HG02759 (cell line): ENCODE results near the gene VIPR1.

ENCODE experiments used
- ATAC-seq: cut with Tn5 transposase; IDR thresholded peaks from one replicate; pipeline ENCODE4 v1.9.1; 2021; ENCODE audit warnings: mild to moderate bottlenecking, moderate library complexity; ENCODE audit not compliant: unreplicated experiment

The VIPR1 gene

DNA sequence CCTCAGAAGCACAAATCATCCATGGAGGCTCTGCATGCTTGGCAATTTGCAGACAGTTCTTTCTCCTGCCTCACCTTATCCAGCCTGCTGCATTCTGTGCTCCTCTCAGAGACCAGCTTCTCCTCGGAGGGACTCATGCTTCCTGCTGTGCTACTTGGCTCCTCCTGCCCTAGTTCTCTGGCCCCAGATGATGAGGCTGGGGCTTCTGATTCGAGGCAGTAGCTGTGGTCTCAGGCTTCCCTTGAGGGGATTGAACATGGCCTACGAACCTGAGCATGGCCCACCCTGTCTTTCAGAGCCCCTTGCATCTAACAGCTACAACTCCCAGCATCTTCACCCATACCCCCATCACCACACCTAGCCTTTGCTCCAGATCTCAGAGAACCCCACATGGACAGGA, 6.7 kb downstream of the VIPR1 start:
- no peak for ATAC-seq

DNA sequence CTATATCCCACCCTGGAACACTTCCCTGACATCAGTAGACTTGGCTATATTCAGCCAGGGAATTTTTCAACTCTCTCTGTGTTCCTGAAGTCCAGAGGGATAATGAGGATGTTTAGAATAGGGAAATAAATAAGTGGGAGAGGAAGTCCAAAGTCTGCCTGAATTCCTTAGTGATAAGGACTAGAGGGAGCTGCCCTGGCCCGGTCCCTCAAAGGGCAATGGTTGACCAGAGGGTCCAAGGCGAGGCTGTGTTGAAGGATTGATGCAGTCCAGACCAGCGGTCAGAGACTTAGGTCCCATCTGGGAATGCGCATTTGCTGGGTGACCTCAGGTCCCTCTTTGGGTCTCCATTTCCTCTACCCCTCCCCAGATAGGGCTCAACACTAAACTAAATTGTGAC, 7.9 kb downstream of the VIPR1 start:
- ATAC-seq, result no peak

DNA sequence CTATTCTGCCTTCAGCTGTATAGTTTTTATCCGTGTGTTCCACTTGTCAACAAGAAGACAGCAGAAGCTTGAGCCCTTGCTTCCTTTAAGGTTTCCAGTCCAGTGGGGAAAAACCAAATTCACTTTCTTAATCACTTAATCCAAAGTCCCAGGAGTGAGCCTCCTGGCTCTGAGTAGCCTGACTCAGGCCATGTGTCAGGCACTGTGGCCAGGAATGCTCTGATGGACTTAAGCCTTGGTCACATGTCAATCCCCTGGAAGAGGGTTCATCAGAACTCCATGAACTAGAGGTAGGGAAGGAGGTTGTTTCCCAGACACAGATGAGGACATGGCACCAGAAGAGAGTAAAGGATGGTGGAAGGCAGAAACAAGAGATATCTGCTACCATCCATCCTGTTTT, 8.8 kb downstream of the VIPR1 start:
- no peak for ATAC-seq

DNA sequence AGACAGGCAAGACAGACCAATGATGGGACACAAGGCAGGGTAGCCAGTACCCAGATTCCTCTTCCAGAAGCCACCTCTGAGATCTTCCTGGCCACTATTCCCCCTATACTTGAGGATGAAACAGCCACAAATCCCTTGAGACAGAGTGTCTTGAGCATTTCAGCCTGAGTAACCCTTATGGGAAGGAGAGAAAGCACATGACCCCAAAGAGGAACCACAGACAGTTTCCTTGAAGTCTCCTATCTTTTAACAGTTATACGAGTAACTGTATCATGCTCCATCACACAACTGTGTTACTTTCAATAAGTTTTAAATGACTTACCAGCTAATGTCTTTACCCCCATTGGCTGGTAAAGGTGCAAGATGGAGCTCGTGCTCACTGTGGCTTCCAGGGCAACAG, 9.3 kb downstream of the VIPR1 start:
- ATAC-seq, result no peak

DNA sequence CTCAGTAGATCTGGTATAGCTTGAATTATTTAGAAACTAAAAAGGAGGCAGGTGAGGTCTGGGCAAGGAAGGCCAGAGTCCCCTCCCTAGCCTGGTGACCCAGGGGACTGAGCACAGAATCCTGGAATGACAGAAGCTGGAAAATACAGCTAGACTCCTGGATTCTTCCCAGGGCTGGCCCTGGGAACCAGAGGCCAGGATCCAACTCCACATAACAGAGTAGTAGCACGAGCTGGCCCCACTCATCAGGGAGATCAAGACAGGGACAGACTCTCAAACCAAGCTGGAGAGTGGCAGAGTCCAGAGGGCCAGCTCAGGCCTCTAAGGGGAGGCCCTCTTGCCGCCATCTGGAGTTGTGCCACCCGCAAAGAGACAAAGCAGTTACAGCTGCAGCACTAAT, 10.7 kb downstream of the VIPR1 start:
- no peak for ATAC-seq

DNA sequence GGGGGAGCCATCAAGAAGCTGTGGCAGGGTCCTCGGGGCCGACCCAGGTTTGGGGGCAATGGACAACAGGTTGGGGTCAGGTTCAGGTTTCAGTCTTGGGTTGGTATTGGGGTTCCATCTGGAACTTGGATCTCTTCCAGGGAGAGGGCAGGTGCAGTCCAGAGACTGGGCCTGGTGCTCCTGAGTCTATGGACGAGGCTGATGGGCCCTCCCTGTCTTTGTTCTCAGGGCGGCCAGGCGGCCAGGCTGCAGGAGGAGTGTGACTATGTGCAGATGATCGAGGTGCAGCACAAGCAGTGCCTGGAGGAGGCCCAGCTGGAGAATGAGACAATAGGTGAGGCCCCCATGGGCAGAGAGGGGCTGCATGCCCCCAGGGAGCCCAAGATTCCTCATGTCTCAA, 11.1 kb downstream of the VIPR1 start:
- ATAC-seq, result no peak

DNA sequence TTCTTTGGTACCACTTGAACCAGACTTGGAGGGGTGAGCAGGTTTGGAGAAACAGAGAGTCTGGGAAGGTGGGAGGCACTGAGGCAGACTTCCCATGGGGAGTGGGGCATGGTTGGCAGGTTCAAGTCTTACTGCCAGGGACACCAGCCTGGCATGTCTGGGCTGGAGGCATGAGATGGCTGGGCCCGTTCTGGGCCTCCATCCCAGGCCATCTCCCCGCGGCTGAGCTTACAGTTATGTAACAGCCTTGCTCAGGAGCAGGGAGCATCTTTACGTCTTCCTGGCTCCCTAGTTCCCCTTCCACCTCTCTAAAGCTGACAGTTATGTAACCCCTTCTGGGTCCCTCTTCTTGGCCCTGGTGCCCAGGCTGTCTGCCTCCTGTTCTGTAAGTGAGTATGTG, 12.4 kb downstream of the VIPR1 start:
- no peak for ATAC-seq

DNA sequence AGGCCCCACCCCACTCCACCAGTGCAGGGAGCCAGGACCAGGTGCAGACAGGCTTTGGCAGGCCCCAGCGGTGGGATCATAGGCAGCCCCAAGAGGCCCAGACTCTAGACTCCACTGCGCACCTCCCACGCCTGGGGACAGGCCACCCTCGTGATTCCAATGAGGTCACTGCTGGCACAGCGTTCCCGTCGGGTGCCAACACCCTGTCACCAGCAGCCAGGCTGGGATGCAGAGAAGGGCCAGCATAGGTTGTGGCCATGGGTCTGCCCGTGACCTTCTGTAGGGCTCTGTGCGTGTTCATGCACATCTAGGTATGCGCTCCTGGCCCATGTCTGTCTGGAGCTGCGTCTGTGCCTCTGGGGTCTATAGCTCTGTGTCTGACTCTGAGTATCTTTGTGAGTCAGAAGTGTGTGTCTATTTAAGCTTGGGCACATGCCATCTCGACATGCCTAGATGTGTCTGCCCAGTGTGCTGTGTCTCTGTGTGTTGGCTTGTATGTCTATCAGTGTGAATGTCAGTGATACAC, 13.0 kb downstream of the VIPR1 start:
- ATAC-seq, result no peak

DNA sequence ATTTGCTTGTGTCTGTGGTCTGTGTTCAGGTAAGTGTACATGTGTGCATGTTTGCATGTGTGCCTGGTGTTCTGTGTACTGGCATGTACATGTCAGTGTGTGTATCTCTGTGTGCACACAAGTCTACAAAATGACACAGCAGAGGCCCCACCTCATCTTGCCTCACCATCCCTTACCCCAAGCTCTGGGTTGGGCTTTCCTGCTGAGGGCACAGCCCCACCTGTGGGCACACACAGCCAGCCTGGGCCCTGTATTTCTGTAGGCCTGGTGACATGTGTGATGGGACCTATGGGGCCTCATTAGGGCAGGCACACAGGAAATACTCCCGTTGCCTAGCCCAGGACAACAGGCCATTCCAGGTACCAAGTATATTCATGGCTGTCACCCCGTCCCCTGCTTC, 13.5 kb downstream of the VIPR1 start:
- ATAC-seq, result no peak

DNA sequence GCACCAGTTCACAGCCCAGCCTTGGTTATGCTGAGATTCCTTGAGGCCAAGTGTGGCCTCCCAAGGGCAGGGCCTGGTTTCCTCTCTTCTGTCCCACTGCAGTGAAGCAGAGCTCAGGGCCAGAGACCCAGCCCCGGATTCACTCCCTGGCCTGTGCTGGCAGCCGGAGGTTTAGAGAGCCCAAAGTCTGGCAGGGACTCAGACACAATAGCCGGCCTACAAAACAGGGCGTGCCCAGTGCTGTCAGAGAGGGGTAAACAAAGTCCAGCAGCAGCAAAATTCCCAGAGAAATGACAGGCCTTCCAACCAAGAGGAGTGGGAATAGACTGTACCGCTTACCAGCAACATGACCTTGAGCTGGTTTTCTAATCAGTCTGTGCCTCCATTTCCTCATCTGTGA, 14.0 kb downstream of the VIPR1 start:
- ATAC-seq, result no peak

DNA sequence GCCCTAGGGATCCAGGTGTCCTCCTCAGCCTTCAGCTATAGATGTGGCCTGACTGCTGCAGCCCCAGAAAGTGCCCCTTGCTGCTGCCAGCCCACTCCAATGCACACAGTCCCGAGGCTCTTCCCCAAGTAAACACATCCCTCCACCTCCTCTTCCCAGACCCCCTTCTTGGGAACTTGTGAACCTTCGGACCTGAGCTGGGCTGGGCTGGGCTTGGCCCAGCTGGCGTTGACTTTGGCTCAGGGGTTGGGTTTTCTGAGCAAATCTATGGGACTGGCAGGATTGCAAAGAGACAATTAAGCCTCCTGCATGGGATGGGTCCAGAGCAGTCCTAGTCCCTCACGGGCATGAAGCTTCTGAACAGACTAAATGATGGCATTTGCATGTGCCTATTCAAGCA, 14.7 kb downstream of the VIPR1 start:
- ATAC-seq, result no peak

DNA sequence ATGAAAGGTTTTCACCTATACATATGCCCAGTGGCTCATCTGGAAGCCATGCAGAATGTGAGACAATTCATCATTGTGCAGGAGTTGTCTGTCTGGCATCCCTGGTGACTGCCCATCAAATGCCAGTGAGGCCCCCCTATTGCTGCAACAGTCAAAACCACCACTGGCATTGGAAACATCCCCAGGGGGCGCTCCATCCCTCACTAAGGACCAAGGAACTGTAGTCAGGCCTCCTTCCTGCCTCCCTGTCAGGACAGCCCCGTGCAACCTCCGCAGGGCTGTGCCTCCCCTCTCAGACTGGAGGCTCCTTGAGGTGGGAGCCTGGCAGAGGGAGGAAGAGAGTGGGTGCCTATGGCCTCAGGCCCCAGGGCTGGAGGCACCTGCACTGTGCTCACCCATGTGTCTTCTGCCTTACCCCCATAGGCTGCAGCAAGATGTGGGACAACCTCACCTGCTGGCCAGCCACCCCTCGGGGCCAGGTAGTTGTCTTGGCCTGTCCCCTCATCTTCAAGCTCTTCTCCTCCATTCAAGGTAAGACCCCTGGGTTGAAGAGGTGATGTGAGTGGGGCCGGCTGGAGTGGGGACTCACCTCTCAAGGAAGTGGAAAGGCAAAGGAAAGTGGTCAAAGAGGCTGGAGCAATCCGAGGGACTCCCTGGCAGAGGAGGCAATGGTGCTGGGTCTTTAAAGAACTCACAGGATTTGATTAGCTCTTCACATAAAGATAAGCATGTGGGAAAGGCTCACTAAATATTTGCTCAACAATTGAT, 16.5 kb downstream of the VIPR1 start:
- ATAC-seq, result no peak

DNA sequence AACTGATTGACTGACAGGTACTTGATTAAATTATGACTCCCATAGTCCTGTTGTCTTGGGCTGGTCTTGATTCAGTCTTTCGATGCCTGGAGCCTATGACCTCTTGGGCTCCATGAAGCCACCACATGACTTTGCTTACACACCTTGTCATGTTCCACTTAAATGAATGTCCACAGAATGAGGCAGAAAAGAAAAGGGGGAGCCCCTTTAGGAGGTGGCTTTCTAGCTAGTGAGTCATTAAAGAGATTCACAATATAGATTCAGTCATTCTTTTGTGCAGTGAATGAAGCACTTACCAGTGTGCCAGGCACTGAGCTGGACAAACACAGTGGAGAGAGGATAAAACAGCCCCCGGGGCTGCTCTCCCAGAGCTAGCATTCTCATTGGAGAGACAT, 17.1 kb downstream of the VIPR1 start:
- no peak for ATAC-seq

DNA sequence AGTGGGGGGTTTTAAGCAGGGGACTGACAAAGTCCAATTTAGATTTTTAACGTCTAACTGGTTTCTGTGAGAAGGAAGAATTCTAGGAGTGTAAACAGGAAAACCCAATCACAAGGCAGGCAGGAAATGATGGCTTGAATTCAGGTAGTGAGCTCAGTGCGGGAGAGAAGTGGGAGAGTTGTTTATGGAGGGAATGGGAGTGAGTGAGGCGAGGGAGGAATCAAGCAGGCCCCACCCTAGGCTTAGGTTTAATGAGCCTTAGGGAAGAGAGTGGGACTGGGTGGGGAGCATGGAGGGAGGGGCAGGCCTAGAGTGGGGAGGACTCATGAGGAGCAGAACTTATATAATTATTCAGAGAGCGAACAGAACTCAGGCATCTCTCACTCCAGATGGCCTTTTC, 17.9 kb downstream of the VIPR1 start:
- no peak for ATAC-seq

DNA sequence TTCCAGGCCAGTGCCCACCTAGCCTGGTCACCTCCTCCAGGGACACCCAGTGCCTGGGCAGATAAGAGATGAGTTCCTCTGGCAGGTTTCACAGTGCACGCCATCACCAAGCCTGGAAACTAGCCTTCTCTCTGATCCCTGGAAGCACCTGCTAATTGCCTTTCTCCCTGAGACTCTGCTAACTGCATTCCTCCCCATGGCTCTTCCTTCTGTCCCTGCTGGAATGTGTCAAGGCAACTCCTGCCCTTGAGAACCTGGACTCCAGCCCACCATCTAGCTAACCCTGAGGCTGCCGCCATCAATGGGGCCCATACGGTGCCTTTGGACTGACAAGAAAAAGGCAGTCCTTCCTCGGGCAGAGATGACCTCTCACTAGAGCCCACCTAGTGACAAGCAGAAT, 18.5 kb downstream of the VIPR1 start:
- ATAC-seq, result no peak

DNA sequence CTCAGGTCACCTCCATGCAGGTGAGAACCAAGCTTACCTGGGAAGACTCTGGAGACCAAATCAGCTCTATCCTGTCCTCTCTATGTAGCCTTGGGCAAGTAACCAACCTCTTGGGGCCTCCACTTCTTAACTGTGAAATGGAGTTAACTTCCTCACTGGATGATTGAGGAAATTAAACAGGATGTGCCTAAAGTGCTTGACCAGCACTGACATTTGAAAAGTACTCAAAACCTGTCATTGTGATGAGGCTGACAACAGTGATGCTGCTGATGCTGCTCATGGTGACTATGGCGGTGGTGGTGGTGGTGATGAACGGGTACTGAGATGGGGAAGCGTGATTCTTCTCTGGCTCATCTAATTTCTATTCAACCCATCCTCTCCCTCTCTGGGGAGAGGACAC, 22.3 kb downstream of the VIPR1 start:
- no peak for ATAC-seq

DNA sequence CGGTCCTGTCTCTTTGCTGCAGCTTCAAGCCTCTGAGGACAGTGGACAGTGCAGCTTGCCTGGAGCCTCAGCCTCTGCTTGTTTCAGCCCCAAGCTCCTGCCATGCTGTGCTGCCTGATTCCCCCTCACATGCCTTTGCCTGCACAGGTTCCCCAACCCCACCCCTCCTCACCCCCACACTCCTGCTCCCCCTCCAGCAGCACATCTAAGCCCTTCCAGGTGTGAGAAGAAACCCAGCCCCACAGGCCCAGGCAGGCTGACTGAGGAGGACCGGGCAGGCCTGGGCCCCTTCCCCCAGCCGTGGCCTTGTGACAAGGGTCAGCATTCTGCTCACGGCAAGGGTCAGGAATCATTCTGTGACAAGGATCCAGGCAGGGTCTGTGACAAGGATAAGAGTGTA, 22.8 kb downstream of the VIPR1 start:
- ATAC-seq, result no peak

DNA sequence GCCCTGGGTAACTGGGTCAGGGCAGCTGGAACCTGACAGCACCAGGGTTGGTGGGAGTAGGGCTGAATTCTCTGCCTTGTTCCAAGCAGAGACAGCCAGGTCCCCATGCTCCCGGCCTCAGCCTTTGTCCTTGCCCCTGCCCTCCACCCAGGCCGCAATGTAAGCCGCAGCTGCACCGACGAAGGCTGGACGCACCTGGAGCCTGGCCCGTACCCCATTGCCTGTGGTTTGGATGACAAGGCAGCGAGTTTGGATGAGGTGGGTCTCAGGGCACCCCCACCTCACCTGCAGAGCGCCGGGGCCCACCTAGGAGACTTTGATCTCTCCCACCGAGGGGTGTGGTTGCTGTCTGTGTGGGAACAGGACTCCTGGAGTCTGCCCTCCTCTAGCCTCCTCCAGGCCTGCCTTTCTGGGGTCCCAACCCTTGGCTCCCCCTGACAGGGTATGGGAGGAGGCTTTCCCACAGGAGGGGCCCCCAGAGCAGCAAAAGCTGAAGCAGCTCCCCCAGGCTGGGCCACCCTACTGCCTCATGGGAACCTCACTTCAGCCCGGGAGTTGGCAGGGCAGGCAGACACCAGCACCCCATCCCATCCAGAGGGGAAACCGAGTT, 23.4 kb downstream of the VIPR1 start:
- no peak for ATAC-seq

DNA sequence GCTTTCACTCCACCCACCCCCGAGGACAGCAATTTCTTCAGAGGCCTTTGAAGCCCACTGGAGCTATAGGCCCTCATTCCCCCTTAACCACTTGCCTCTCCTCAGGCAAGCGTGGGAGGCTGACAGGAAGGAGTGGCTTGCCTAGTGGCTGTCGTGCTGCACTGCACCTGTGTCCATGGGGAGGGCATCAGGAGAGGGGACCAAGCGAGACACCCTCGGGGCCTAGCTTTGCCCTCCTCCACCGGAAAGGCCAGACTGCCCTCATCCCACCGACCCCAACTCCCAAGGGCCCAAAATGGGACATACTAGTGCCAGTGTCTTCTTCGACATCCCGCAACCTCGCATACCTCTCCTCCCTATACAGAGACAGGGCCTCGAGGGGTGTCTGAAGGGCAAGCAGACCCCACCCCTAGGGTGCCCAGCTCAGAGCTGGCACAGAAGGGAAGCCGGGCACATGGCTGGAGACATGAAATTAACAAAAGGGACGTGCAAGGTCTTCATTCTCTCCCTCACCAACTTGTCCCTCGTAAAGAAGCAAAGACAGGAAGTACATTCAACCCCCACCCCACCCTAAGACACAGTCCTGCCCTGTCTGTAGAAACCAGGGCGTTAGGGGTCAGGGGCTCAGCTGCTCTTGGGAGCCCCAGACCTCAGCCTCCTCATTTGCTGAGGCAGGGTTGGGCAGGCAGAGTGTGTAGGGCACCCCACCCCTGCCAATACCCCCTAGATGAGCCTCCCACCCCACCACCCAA, 24.3 kb downstream of the VIPR1 start:
- ATAC-seq, result no peak

DNA sequence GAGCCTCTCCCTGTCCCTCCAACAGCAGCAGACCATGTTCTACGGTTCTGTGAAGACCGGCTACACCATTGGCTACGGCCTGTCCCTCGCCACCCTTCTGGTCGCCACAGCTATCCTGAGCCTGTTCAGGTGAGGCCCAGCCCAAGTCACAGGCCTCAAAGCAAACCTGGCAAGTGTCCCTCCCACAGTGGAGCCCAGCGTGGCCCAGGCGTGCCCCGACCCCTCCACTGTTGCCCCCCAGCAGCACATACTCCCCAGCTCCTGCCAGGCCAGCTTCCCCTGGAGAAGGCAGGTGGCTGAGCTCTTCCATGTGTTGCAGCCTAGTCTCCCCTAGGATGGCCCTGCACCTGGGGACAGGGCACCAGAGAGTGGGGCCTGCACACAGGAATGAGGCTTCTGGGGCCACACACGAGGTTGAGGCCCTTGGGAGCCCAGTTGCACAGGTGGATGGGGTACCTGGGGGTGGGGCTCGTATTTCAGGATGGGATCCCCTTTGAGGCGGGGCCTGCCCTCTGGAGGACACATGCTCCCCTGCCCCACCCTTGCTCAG, 25.0 kb downstream of the VIPR1 start:
- no peak for ATAC-seq

DNA sequence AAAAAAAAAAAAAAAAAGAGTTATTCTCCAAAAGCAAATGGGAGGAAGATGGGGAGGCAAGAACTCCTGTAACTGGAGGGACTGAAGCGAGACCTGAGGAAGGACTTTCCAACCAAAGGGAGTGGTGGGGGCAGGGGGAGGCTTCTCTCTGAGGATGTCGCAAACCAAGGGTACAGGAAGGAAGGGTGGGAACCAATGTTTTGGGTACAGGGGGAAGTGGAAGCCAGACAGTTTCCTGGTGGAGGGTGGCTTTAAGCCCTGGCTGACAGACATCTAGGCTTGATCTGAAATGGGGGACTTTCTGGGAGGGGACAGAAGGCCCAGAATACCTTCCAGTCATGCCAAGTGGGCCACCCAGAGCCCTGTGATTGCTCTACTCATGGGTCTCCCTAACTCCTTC, 27.0 kb downstream of the VIPR1 start:
- no peak for ATAC-seq

DNA sequence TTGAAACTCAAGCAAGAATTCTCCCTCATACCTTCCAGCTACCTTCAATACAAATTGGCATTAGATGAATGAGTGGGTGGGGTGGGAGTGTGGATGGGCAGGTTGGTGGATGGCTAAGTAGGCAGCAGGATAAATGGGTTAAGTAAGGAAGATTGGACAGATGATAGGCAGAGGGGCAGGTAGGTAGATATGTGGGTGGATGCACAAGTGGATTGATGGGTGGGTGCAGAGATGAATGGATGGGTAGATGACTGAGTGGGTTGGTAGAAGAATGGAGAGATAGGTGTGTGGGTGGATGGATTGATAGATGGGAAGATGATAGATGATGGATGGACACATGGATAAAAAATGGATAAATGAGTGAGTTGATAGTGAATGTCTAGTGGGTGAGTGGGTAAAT, 27.6 kb downstream of the VIPR1 start:
- no peak for ATAC-seq
